ENCODE data around the gene SIRPB2.

GRCh38 chr20:1505361-1505760 is 14.1 kb upstream of the SIRPB2 start:
- TF ChIP-seq CTCF (IDR thresholded peaks at IDR 0.05) (no peak), ELK1 (IDR thresholded peaks at IDR 0.05; ENCODE audit: low read depth, low read length) (no peak), USF2 (IDR thresholded peaks at IDR 0.05) (no peak), JUN (IDR thresholded peaks at IDR 0.05) (no peak), RFX5 (IDR thresholded peaks at IDR 0.05) (no peak)

All from A549 (cell line).